Neural cell (in vitro differentiated cells): ENCODE results near the gene CEP70. TPM values are rescaled to one million over a fixed set of nuclear protein-coding genes. Genes with fewer than 3 reads are reported as not detected.
"Not testable (repeated sequence)": the region's sequence is repeated elsewhere in the genome, so short reads cannot be mapped to it uniquely, and the experiment has no call there.

Experiments
- H2AFZ ChIP-seq: fragments of 200-600, 300-800 bp; sonication (generic), shearing (Covaris generic); 2 replicates; pipeline ENCODE4 v1.6.0; 2014; ENCODE audit warnings: low read depth, mild to moderate bottlenecking, antibody characterized with exemption, low read length, moderate library complexity
- H3F3A ChIP-seq: fragments of 200-600 bp; shearing (Covaris generic); 2 replicates; pipeline ENCODE4 v1.6.1; 2016; ENCODE audit warnings: mild to moderate bottlenecking, moderate library complexity, mixed read lengths, antibody characterized with exemption, low read length; ENCODE audit not compliant: insufficient read depth, poor library complexity, severe bottlenecking
- H3K27ac ChIP-seq: fragments of 200-600, 300-800 bp; sonication (generic), shearing (Covaris generic); 2 replicates; pipeline ENCODE4 v1.5.1; 2014; ENCODE audit warnings: mild to moderate bottlenecking, low read length, moderate library complexity
- H3K27me3 ChIP-seq: fragments of 300-800, 200-600 bp; sonication (generic), shearing (Covaris generic); 2 replicates; pipeline ENCODE4 v1.6.0; 2014; ENCODE audit warnings: mild to moderate bottlenecking, low read depth, low read length, moderate library complexity; ENCODE audit not compliant: insufficient read depth
- H3K36me3 ChIP-seq: fragments of 300-800, 200-600 bp; sonication (generic), shearing (Covaris generic); 2 replicates; pipeline ENCODE4 v1.5.1; 2014; ENCODE audit warnings: mild to moderate bottlenecking, antibody characterized with exemption, low read length, moderate library complexity; ENCODE audit not compliant: insufficient read depth
- H3K4me2 ChIP-seq: fragments of 300-800, 200-600 bp; sonication (generic), shearing (Covaris generic); 2 replicates; pipeline ENCODE4 v1.6.0; 2014; ENCODE audit warnings: mild to moderate bottlenecking, low read length
- H3K4me3 ChIP-seq: fragments of 300-800, 200-600 bp; sonication (generic), shearing (Covaris generic); 2 replicates; pipeline ENCODE4 v1.5.1; 2014; ENCODE audit warnings: mild to moderate bottlenecking, low read length, moderate library complexity
- H3K79me2 ChIP-seq: fragments of 200-600 bp; shearing (Covaris generic); replicated peaks from 2 replicates; pipeline ENCODE4 v1.6.0; 2014; ENCODE audit warnings: mild to moderate bottlenecking, low read length, moderate library complexity; ENCODE audit not compliant: insufficient read depth
- H3K9ac ChIP-seq: fragments of 300-800, 200-600 bp; sonication (generic), shearing (Covaris generic); 2 replicates; pipeline ENCODE4 v1.6.1; 2016; ENCODE audit warnings: mild to moderate bottlenecking, low read length, mixed read lengths
- H3K9me2 ChIP-seq: fragments of 200-600 bp; shearing (Covaris generic); 2 replicates; pipeline ENCODE4 v1.6.1; 2016; ENCODE audit warnings: mild to moderate bottlenecking, low read length, mixed read lengths; ENCODE audit not compliant: insufficient read depth
- H3K9me3 ChIP-seq: fragments of 200-600, 300-800 bp; sonication (generic), shearing (Covaris generic); 2 replicates; pipeline ENCODE4 v1.6.1; 2016; ENCODE audit warnings: mild to moderate bottlenecking, mixed run types, low read length, moderate library complexity, mixed read lengths
- H4K20me1 ChIP-seq: fragments of 200-600 bp; shearing (Covaris generic); 2 replicates; pipeline ENCODE4 v1.6.1; 2016; ENCODE audit warnings: mild to moderate bottlenecking, mixed run types; ENCODE audit not compliant: insufficient read depth
- EP300 ChIP-seq: fragments of 450-650 bp; conservative IDR thresholded peaks from 2 replicates; pipeline ENCODE4 v1.6.1; 2014; ENCODE audit warnings: antibody characterized with exemption, mild to moderate bottlenecking, moderate library complexity; ENCODE audit not compliant: poor library complexity, severe bottlenecking
- EZH2 ChIP-seq: fragments of 200-600, 300-800 bp; shearing (Covaris generic), sonication (generic); IDR thresholded peaks from 2 replicates; pipeline ENCODE4 v1.6.1; 2014; ENCODE audit warnings: antibody characterized with exemption, low read length, borderline replicate concordance, mild to moderate bottlenecking; ENCODE audit not compliant: insufficient read depth, poor library complexity, severe bottlenecking
- MXI1 ChIP-seq: fragments of 450-650 bp; conservative IDR thresholded peaks from 2 replicates; pipeline ENCODE4 v1.6.1; 2014; ENCODE audit warnings: antibody characterized with exemption, mild to moderate bottlenecking; ENCODE audit not compliant: poor library complexity, severe bottlenecking
- POLR2AphosphoS5 ChIP-seq: IDR thresholded peaks from 2 replicates; pipeline ENCODE4 v1.6.1; 2012
- RAD21 ChIP-seq: fragments of 450-650 bp; conservative IDR thresholded peaks from 2 replicates; pipeline ENCODE4 v1.6.1; 2014; ENCODE audit warnings: antibody characterized with exemption, mild to moderate bottlenecking, moderate library complexity
- SMC3 ChIP-seq: fragments of 450-650 bp; conservative IDR thresholded peaks from 2 replicates; pipeline ENCODE4 v1.6.1; 2014; ENCODE audit warnings: antibody characterized with exemption, mild to moderate bottlenecking, moderate library complexity; ENCODE audit not compliant: poor library complexity
- TAF1 ChIP-seq: IDR thresholded peaks from 2 replicates; pipeline ENCODE4 v1.6.1; 2012; ENCODE audit warnings: low read depth
- polyA plus RNA-seq: library from polyadenylated mRNA; depleted of rRNA; stranded (reverse); fragments of >200 nt; gene quantifications from 2 replicates; pipeline ENCODE4 v1.2.3, GENCODE V29; 2014
- TF ChIP-seq, protein P1 (sequence below): IDR thresholded peaks from 2 replicates; pipeline ENCODE4 v1.6.1; 2012; ENCODE audit warnings: borderline replicate concordance
- TF ChIP-seq, protein P2 (sequence below): fragments of 450-650 bp; IDR thresholded peaks from 2 replicates; pipeline ENCODE4 v1.5.1; 2014; ENCODE audit warnings: antibody characterized with exemption, mild to moderate bottlenecking, moderate library complexity; ENCODE audit not compliant: poor library complexity, severe bottlenecking

CEP70 gene
- polyA plus RNA-seq, 1 donor from 2014 or later, result 25.0 TPM

DNA sequence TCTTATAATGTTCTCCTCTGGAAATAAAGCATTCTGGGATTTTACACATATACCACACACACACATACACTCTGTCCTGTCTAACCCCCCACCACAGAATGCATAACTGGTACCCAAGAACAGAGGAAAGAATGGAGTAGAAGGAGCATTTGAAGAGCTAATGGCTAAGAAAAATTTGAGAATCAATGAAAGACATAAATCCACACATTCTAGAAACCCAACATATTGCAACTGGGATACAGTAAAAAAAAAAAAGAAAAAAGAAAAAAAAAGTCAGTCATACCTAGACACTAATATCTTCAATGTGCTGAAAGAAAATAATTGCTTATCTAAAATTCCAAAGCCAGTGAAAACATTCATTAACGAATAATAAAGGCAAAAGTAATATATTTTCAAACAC lies 20.9 kb downstream of the CEP70 start:
- no peak for TF ChIP-seq SMC3
- TF ChIP-seq MXI1, result no peak
- no peak for TF ChIP-seq RAD21
- TF ChIP-seq EP300, result no peak
- TF ChIP-seq TAF1, result no peak
- TF ChIP-seq, protein P1, sequence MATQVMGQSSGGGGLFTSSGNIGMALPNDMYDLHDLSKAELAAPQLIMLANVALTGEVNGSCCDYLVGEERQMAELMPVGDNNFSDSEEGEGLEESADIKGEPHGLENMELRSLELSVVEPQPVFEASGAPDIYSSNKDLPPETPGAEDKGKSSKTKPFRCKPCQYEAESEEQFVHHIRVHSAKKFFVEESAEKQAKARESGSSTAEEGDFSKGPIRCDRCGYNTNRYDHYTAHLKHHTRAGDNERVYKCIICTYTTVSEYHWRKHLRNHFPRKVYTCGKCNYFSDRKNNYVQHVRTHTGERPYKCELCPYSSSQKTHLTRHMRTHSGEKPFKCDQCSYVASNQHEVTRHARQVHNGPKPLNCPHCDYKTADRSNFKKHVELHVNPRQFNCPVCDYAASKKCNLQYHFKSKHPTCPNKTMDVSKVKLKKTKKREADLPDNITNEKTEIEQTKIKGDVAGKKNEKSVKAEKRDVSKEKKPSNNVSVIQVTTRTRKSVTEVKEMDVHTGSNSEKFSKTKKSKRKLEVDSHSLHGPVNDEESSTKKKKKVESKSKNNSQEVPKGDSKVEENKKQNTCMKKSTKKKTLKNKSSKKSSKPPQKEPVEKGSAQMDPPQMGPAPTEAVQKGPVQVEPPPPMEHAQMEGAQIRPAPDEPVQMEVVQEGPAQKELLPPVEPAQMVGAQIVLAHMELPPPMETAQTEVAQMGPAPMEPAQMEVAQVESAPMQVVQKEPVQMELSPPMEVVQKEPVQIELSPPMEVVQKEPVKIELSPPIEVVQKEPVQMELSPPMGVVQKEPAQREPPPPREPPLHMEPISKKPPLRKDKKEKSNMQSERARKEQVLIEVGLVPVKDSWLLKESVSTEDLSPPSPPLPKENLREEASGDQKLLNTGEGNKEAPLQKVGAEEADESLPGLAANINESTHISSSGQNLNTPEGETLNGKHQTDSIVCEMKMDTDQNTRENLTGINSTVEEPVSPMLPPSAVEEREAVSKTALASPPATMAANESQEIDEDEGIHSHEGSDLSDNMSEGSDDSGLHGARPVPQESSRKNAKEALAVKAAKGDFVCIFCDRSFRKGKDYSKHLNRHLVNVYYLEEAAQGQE, result no peak
- no peak for TF ChIP-seq POLR2AphosphoS5
- no peak for TF ChIP-seq EZH2
- TF ChIP-seq, protein P2, sequence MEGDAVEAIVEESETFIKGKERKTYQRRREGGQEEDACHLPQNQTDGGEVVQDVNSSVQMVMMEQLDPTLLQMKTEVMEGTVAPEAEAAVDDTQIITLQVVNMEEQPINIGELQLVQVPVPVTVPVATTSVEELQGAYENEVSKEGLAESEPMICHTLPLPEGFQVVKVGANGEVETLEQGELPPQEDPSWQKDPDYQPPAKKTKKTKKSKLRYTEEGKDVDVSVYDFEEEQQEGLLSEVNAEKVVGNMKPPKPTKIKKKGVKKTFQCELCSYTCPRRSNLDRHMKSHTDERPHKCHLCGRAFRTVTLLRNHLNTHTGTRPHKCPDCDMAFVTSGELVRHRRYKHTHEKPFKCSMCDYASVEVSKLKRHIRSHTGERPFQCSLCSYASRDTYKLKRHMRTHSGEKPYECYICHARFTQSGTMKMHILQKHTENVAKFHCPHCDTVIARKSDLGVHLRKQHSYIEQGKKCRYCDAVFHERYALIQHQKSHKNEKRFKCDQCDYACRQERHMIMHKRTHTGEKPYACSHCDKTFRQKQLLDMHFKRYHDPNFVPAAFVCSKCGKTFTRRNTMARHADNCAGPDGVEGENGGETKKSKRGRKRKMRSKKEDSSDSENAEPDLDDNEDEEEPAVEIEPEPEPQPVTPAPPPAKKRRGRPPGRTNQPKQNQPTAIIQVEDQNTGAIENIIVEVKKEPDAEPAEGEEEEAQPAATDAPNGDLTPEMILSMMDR, result no peak
- Histone ChIP-seq H3K36me3 (no peaks in the 10 kb centered on the region), H3F3A (no peaks in the 10 kb centered on the region), H3K27ac (no peak overlapping the region), H4K20me1 (no peaks in the 10 kb centered on the region), H3K9me2 (no peaks in the 10 kb centered on the region), H3K4me2 (no peak overlapping the region), H3K4me3 (no peak overlapping the region), H3K27me3 (no peaks in the 10 kb centered on the region), H2AFZ (no peak overlapping the region), H3K79me2 (no peaks in the 10 kb centered on the region), H3K9me3 (no peaks in the 10 kb centered on the region), H3K9ac (no peak overlapping the region)

DNA sequence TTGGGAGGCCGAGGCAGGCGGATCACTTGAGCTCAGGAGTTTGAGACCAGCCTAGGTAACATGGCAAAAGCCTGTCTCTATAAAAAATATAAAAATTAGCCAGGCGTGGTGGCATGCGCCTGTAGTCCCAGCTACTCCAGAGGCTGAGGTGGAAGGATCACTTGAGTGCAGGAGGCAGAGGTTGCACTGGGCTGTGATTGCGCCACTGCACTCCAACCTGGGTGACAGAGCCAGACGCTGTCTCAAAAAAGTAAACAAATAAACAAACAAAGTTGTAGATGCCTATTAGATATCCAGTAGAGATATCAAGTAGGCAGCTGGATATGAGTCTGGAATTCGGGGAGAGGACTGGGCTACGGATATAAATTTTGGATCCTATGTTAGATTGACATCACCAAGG lies 24.4 kb downstream of the CEP70 start:
- H2AFZ ChIP-seq, H3K36me3 ChIP-seq, H3K27me3 ChIP-seq, H3K4me2 ChIP-seq, H3K9me2 ChIP-seq, H3K79me2 ChIP-seq, H3K4me3 ChIP-seq, H4K20me1 ChIP-seq, H3K9me3 ChIP-seq, H3K9ac ChIP-seq, H3K27ac ChIP-seq, H3F3A ChIP-seq: not testable (repeated sequence)

DNA sequence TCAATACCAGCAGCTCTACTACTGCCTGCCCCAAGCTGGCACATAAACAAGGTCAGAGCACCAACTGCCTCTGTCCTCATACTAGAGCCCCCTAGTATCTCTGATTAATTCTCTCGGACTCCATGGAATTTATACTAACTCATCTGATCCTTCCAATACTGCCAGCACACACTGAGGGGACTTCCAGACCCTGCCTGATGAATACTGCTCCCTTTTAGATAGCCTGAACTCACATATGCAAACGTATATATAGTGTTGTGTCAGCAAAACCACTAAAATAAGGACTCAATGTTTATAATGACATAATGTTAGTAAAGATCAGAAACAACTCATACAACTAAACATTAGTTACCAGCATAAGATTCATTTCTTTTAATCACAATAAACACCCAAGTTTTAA lies 25.0 kb downstream of the CEP70 start:
- Histone ChIP-seq H3K9me2 (no peaks in the 10 kb centered on the region), H3K4me3 (no peak overlapping the region), H3K27ac (no peak overlapping the region), H4K20me1 (no peaks in the 10 kb centered on the region), H2AFZ (no peak overlapping the region), H3K79me2 (no peaks in the 10 kb centered on the region), H3K4me2 (no peak overlapping the region), H3K9ac (no peak overlapping the region), H3K9me3 (no peaks in the 10 kb centered on the region), H3F3A (no peaks in the 10 kb centered on the region), H3K27me3 (no peaks in the 10 kb centered on the region), H3K36me3 (no peaks in the 10 kb centered on the region)
- TF ChIP-seq TAF1, result no peak
- no peak for TF ChIP-seq MXI1
- no peak for TF ChIP-seq POLR2AphosphoS5
- no peak for TF ChIP-seq RAD21
- TF ChIP-seq EP300, result no peak
- no peak for TF ChIP-seq EZH2
- TF ChIP-seq SMC3, result no peak
- TF ChIP-seq, protein P2, result no peak
- TF ChIP-seq, protein P1, result no peak
